ENCODE data around the gene IGDCC3.

IGDCC3 gene

GRCh38 chr15:65285291-65286068, 92.3 kb downstream of the IGDCC3 start:
- no peak for DNase-seq

- DNase-seq: no peak
These were observed 99.3 kb downstream of the IGDCC3 start for GRCh38 chr15:65278480-65278879.

Measured in OCI-M1 (cell line).